OCI-LY3 (cell line): Measurements from ENCODE around the gene JARID2.

Experiments used
- H2AFZ ChIP-seq: fragments of 200-600, 300-600 bp; shearing (Covaris generic); 2 replicates; pipeline ENCODE4 v1.6.0; 2014; ENCODE audit warnings: antibody characterized with exemption, low read depth, low read length
- H3K27ac ChIP-seq: fragments of 200-600, 300-600 bp; sonication (generic); 2 replicates; pipeline ENCODE4 v1.5.1; 2014; ENCODE audit warnings: mild to moderate bottlenecking, low read length, moderate library complexity, mixed read lengths
- H3K27me3 ChIP-seq: fragments of 200-600, 300-600 bp; sonication (generic); 2 replicates; pipeline ENCODE4 v1.6.1; 2014; ENCODE audit warnings: low read depth, low read length, mixed read lengths
- H3K36me3 ChIP-seq: fragments of 200-600, 300-600 bp; sonication (generic); replicated peaks from 2 replicates; pipeline ENCODE3; 2014; ENCODE audit warnings: low read depth, low read length, mixed read lengths
- H3K4me1 ChIP-seq: fragments of 300-600, 200-600 bp; sonication (generic); 2 replicates; pipeline ENCODE4 v1.6.1; 2014; ENCODE audit warnings: low read length, mixed read lengths
- H3K4me2 ChIP-seq: fragments of 200-600, 300-600 bp; sonication (generic); 2 replicates; pipeline ENCODE4 v1.6.1; 2014; ENCODE audit warnings: low read length, mixed read lengths
- H3K4me3 ChIP-seq: fragments of 300-600, 200-600 bp; sonication (generic); 2 replicates; pipeline ENCODE4 v1.5.1; 2014; ENCODE audit warnings: antibody characterized with exemption, mild to moderate bottlenecking, low read length, moderate library complexity
- H3K79me2 ChIP-seq: fragments of 300-600, 200-600 bp; shearing (Covaris generic); 2 replicates; pipeline ENCODE4 v1.6.1; 2014; ENCODE audit warnings: mild to moderate bottlenecking, low read length, mixed read lengths
- H3K9ac ChIP-seq: fragments of 300-600, 200-600 bp; shearing (Covaris generic); 2 replicates; pipeline ENCODE4 v1.6.0; 2014; ENCODE audit warnings: mild to moderate bottlenecking, low read length, moderate library complexity
- H3K9me3 ChIP-seq: fragments of 200-600, 300-600 bp; shearing (Covaris generic); 2 replicates; pipeline ENCODE4 v1.6.1; 2014; ENCODE audit warnings: low read length, mixed read lengths; ENCODE audit not compliant: insufficient read depth
- H4K20me1 ChIP-seq: fragments of 200-600, 300-600 bp; sonication (generic); 2 replicates; pipeline ENCODE4 v1.6.1; 2016; ENCODE audit warnings: low read length, mixed read lengths; ENCODE audit not compliant: insufficient read depth
- CTCF ChIP-seq: fragments of 200-600, 300-600 bp; sonication (generic); IDR thresholded peaks from 2 replicates; pipeline ENCODE4 v1.5.1; 2014; ENCODE audit warnings: antibody characterized with exemption, low read length, low read depth
- EZH2phosphoT487 ChIP-seq: fragments of 200-600 bp; shearing (Covaris generic); IDR thresholded peaks from 2 replicates; pipeline ENCODE4 v1.6.1; 2018; ENCODE audit warnings: antibody characterized with exemption, mixed run types, low read depth

Gene JARID2

GRCh38 chr6:15292721-15293302 lies 46.9 kb downstream of the JARID2 start:
- H3K4me1 ChIP-seq: peaks cover 19% of the 10 kb centered on the region
- H3K27ac ChIP-seq: no peak overlapping the region
- H3K27me3 ChIP-seq: no peaks in the 10 kb centered on the region
- TF ChIP-seq CTCF (no peak), EZH2phosphoT487 (no peak)
- H3K9me3 ChIP-seq: no peaks in the 10 kb centered on the region
- no peak overlapping the region for H3K9ac ChIP-seq
- no peak overlapping the region for H2AFZ ChIP-seq
- no peak overlapping the region for H3K4me2 ChIP-seq
- H3K4me3 ChIP-seq: no peak overlapping the region
- H4K20me1 ChIP-seq: peaks cover 34% of the 10 kb centered on the region
- H3K79me2 ChIP-seq: peaks cover 94% of the 10 kb centered on the region
- peaks cover 5% of the 10 kb centered on the region for H3K36me3 ChIP-seq

- TF ChIP-seq CTCF: no peak
- no peak for TF ChIP-seq EZH2phosphoT487
- Histone ChIP-seq H3K4me3 (no peak overlapping the region), H3K79me2 (peaks cover 94% of the 10 kb centered on the region), H3K9me3 (no peaks in the 10 kb centered on the region), H3K27me3 (no peaks in the 10 kb centered on the region), H3K4me2 (no peak overlapping the region), H2AFZ (no peak overlapping the region), H3K9ac (no peak overlapping the region), H4K20me1 (peaks cover 27% of the 10 kb centered on the region), H3K27ac (no peak overlapping the region), H3K4me1 (peaks cover 19% of the 10 kb centered on the region), H3K36me3 (peaks cover 5% of the 10 kb centered on the region)
Observed at GRCh38 chr6:15293674-15294073, 47.8 kb downstream of the JARID2 start.

GRCh38 chr6:15294504-15294903 lies 48.6 kb downstream of the JARID2 start:
- TF ChIP-seq EZH2phosphoT487 (no peak), CTCF (no peak)
- H2AFZ ChIP-seq: no peak overlapping the region
- no peaks in the 10 kb centered on the region for H3K9me3 ChIP-seq
- no peaks in the 10 kb centered on the region for H3K27me3 ChIP-seq
- H3K36me3 ChIP-seq: peaks cover 5% of the 10 kb centered on the region
- H4K20me1 ChIP-seq: peaks cover 23% of the 10 kb centered on the region
- H3K4me1 ChIP-seq: peaks cover 23% of the 10 kb centered on the region
- no peak overlapping the region for H3K4me2 ChIP-seq
- H3K79me2 ChIP-seq: peaks cover 93% of the 10 kb centered on the region
- no peak overlapping the region for H3K9ac ChIP-seq
- no peak overlapping the region for H3K4me3 ChIP-seq
- no peak overlapping the region for H3K27ac ChIP-seq

GRCh38 chr6:15296249-15296648 lies 50.4 kb downstream of the JARID2 start:
- H3K79me2 ChIP-seq: peaks cover 91% of the 10 kb centered on the region
- peaks cover 39% of the 10 kb centered on the region for H3K4me1 ChIP-seq
- no peak overlapping the region for H3K27ac ChIP-seq

More at GRCh38 chr6:15296249-15296648, 50.4 kb downstream of the JARID2 start:
- TF ChIP-seq CTCF (no peak), EZH2phosphoT487 (no peak)
- peaks cover 25% of the 10 kb centered on the region for H4K20me1 ChIP-seq
- H3K27me3 ChIP-seq: no peaks in the 10 kb centered on the region
- no peak overlapping the region for H3K4me2 ChIP-seq
- H3K36me3 ChIP-seq: no peaks in the 10 kb centered on the region
- H3K9ac ChIP-seq: no peak overlapping the region
- no peak overlapping the region for H2AFZ ChIP-seq
- no peaks in the 10 kb centered on the region for H3K9me3 ChIP-seq
- H3K4me3 ChIP-seq: no peak overlapping the region
